ENCODE results near the gene ABHD12.

The ABHD12 gene

GRCh38 chr20:25382704-25383370 is 7.8 kb downstream of the ABHD12 start:
- no peak for DNase-seq (ENCODE audit: low read depth, low spot score)

GRCh38 chr20:25380945-25381614 is 9.6 kb downstream of the ABHD12 start:
- no peak for DNase-seq (ENCODE audit: low read depth, low spot score)

- DNase-seq (ENCODE audit: low read depth, low spot score) = no peak
Observed at GRCh38 chr20:25378884-25379733, 11.5 kb downstream of the ABHD12 start.

DNA sequence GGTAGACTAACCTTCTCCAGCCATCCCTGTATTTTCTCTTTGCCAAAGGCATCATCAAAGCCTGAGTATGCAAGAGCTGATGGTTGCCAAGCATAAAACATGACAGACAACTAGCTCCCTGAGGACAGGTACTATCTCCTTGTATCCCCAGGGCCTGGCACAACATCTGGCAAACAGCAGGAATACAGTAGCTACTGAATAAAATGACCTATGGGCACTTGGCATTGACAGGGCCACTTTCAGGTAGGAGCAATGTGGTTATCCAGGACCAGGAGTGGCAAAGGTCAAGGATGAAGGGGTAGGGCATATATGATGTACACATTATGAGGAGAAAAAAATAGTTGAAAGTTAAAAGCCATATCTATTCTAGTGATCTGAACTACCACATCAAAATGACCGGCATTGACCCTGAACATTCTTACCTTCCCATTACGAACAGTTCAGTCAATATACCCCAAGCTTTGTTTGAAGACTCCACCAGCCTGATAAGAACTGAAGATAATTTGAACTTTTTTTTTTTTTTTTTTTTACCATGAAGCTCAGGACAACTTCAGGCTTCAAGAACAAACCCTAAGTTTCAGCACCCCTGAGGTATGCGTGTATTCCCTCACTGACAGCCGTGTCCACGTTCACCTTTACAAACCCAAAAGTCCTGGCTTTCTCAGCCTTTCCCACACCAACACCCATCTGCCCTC is 12.3 kb downstream of the ABHD12 start:
- DNase-seq (ENCODE audit: low read depth, low spot score) = no peak

DNA sequence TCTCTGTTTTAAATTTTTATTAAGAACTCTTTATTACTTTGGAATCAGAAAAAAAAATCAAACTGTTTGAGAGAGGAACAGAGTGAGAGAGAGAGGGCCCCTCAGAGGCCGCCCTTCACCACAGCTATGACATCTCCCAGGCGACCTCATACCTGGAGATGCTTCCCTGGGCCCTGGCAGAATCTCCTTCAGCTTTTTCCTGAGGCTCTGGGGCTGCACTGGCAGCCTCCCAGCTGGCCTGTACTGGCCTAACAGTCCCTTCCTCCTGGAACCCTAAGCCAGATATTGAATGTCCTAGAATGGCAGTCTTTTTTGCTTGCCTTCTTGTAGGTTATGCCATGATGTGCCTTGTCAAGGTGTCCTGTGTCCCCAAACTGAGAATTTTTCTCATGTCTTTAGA is 13.7 kb downstream of the ABHD12 start:
- no peak for DNase-seq (ENCODE audit: low read depth, low spot score)

GRCh38 chr20:25376236-25376635 is 14.4 kb downstream of the ABHD12 start:
- no peak for DNase-seq (ENCODE audit: low read depth, low spot score)

- DNase-seq (ENCODE audit: low read depth, low spot score) = no peak
Observed at GRCh38 chr20:25374842-25375241, 15.8 kb downstream of the ABHD12 start.

DNA sequence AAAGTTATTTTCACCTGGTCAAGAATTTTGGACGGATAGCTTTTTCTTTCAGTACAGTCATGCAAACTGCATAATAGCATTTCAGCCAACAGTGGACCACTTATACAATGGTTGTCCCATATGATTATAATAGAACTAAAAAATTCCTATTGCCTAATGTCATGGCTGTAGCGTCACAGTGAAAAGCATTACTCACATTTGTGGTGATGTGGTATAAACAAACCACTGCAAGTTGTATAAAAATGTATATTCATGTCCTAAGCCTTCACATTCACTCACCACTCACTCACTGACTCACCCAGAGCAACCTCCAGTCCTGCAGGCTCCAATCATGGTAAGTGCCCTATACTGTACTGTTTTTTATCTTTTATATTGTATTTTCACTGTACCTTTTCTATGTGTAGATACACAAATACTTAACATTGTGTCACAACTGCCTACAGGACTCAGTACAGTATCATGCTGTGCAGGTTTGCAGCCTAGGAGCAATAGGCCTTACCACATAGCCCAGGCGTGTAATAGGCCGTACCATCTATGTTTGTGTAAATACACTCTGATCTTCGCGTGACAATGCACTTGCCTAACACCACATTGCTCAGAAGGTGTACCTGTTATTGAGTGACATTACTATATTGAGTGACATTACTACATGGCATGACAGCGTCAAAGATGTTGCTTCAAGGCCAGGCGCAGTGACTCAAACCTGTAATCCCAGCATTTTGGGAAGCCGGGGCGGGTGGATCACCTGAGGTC is 17.9 kb downstream of the ABHD12 start:
- peak; percentile 90 for DNase-seq (ENCODE audit: low read depth, low spot score)

DNA sequence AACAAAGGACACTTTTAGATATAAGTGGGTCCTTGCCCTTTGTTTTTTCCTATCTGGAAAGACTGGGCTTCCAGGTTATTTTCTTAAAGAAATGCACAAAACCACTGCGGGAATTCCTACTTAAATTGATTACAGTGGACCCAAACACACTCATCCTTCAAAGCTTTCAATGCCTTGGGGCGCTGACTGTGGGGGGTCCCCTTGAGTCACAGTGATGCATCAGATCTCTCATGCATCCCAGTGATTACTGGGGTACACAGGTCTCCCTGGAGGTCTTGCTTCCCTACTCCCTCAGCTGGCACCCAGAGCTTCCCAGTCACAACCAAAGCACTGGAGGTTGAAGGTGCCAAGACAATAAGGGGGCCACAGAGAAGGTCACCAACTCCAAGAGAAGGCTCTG is 20.7 kb downstream of the ABHD12 start:
- DNase-seq (ENCODE audit: low read depth, low spot score) = no peak

GRCh38 chr20:25369529-25369928 is 21.1 kb downstream of the ABHD12 start:
- no peak for DNase-seq (ENCODE audit: low read depth, low spot score)

GRCh38 chr20:25368976-25369375 is 21.7 kb downstream of the ABHD12 start:
- DNase-seq (ENCODE audit: low read depth, low spot score) = no peak

DNA sequence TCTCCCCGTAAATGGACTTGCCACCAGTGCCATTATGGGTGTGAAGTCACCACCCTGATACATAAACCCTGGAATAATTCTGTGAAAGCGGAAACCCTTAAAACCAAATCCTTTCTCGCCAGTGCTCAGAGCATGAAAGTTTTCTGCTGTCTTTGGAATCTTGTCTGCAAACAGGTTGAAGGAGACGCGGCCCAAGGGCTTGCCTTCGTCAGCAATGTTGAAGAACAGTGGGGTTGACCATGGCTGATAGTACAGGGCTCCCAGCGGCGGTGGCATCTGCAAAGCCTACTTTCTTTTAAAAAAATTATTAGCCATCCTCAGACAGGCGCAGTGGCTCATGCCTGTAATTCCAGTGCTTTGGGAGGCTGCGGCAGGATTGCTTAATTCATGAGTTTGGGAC is 22.1 kb downstream of the ABHD12 start:
- no peak for DNase-seq (ENCODE audit: low read depth, low spot score)

DNA sequence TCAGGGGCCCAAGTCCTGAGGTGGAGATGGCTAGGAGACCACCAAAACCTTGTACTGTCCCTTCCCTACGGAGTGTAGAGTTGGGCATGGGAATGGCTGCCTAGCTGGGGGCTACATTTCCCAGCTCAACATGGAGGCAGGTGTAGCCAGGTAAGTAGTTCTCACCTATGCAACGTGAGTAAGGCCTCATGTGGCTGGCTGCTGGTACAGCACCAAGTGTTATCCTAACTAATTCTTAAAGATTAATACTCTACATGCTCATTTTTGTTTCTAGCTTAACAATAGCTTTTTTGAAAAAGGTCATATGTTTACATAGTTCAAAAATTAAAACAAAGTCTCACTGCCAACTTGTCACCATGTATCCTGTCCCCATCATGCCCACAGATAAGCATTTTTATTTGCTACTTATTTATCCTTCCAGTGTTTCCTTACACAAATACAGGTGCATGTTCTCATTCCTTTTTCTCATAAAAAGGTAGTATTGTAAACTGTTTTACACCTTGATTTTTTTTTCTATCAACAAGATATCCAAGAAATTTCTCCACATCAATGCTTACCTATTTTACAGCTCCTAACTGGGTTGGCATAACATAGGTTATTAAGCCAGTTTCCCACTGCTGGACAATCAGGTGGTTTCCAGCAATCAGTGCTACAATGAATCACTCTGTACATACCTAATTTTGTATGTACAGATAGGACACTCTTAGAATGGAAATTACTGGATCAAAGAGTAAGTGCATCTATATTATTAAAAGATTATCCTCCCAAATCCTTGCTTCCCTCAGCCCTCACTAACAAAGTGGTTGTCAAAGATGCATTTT is 25.5 kb downstream of the ABHD12 start:
- DNase-seq (ENCODE audit: low read depth, low spot score) = no peak

GRCh38 chr20:25364180-25364788 is 26.4 kb downstream of the ABHD12 start:
- DNase-seq (ENCODE audit: low read depth, low spot score) = no peak

GRCh38 chr20:25361287-25361683 is 29.4 kb downstream of the ABHD12 start:
- peak; percentile 69 for DNase-seq (ENCODE audit: low read depth, low spot score)

DNA sequence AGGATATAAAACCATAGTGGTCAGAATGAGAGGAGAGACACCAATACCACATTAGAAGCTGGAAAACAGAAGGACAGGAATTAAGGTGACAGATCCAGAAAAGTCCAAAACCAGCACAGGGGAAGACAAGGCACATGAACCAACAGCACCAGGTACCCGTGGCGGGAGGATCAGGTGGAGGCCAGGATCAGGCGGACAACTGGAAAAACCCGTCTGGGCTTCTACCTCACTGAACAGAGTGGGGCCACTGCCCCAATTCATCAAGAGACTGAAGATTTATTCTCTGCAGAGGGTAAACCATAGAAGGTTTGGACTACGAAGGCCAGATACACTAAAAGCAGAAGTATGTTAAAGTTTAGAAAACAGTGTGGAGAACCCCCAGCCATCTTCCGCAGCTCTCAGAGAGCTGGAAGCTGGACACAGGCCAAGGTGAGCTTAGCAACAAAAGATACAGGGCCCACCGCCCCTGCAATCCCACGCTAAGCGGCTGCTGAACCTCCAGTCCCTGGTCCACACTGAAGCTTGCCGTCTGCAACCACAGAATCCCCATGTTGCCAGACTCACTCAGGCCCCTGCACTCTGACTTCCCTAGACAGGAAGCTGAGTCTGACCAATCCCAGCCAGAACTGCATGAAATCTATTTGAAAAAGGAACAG is 29.9 kb downstream of the ABHD12 start:
- peak; percentile 76 for DNase-seq (ENCODE audit: low read depth, low spot score)

DNA sequence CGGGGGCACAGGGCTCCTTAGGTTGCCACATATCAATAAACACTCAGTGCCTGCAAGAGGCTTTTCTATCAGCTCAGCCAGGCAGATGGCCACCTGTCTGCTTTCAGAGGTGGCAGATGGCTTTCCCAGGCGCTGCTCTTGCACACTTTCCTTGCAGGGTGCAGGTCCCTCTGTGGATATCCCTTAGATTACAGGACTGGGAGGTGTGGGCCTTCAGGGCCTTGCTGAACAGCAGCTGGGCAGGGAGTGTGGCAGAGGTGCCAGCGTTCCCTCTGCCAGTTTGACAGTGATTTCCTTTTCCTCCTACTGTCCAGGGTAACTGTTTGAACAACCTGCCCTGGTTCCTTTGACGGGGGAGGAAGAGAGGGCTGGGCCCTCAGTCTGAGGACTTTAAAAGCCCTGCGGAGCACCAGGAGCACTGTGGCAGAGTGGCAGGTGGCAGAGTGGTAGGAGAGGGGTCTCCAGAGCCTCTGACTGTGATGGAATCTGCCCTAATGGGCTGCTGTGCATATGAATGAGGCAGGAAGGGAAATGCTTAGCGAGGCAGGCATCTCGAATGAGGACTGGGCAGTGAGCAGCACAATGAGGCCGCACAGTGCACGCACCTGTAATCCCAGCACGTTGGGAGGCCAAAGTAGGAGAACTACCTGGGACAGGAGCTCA is 34.2 kb downstream of the ABHD12 start:
- no peak for DNase-seq (ENCODE audit: low read depth, low spot score)

GRCh38 chr20:25355866-25356265 is 34.8 kb downstream of the ABHD12 start:
- DNase-seq (ENCODE audit: low read depth, low spot score) = no peak
